Bronchial epithelial cell (primary cell): Measurements from ENCODE around the gene HSDL2. TPM values are rescaled to one million over a fixed set of nuclear protein-coding genes. Genes with fewer than 3 reads are reported as not detected.

Experiments used
- DNase-seq: peaks from one replicate; pipeline ENCODE4 v3.0.0-alpha.2; 2010; ENCODE audit warnings: low read depth
- FAIRE-seq: peaks from 2 replicates; lab custom pipeline; 2011; peaks lifted over from hg19 to GRCh38; lab: Jason Lieb, UNC
- H3K27me3 ChIP-seq: 2 replicates; pipeline ENCODE4 v1.5.1; 2011; ENCODE audit warnings: low read length; ENCODE audit not compliant: control insufficient read depth, insufficient read depth
- H3K36me3 ChIP-seq: 2 replicates; pipeline ENCODE4 v1.5.1; 2011; ENCODE audit warnings: low read length; ENCODE audit not compliant: control insufficient read depth, insufficient read depth
- H3K4me3 ChIP-seq: 2 replicates; pipeline ENCODE4 v1.5.1; 2011; ENCODE audit warnings: mild to moderate bottlenecking, low read depth, low read length, control low read depth
- total RNA-seq: library from RNA; depleted of rRNA; stranded (reverse); fragments of >200 nt; gene quantifications from 2 replicates; pipeline ENCODE4 v1.2.1, GENCODE V29; 2014
- TF ChIP-seq, protein P1 (sequence below): IDR thresholded peaks from 2 replicates; pipeline ENCODE4 v1.5.1; 2011; ENCODE audit warnings: mild to moderate bottlenecking, moderate library complexity, low read length, control low read depth, inconsistent platforms; ENCODE audit not compliant: insufficient read depth, severe bottlenecking

Gene HSDL2
- total RNA-seq, 1 donor from 2014 or later = 21.9 TPM

DNA sequence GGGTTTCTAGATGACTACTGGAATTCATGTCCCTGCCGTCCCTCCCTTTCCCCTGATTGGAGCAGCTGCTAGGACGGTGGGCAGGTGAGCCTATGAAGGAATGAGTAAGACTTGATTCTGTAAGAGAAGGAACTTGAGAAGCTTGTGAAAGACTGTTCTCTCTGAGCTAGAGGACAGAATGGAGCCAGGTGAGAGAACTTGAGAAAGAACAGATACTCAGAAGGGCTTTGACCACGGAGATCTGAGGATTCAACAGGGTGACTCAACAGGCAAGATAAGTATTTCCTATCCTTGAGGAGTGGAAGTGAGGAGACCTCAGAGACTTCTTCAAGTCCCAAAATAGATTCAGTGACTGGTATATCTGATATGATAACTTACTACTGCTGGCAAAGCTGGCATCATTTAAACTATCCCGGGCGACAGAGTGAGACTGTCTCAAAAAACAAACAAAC lies 41.9 kb downstream of the HSDL2 start:
- no peak for FAIRE-seq
- H3K27me3 ChIP-seq = no peaks in the 10 kb centered on the region
- peaks cover 5% of the 10 kb centered on the region for H3K36me3 ChIP-seq
- no peak overlapping the region for H3K4me3 ChIP-seq
- peak; percentile 18 for DNase-seq
- TF ChIP-seq, protein P1, sequence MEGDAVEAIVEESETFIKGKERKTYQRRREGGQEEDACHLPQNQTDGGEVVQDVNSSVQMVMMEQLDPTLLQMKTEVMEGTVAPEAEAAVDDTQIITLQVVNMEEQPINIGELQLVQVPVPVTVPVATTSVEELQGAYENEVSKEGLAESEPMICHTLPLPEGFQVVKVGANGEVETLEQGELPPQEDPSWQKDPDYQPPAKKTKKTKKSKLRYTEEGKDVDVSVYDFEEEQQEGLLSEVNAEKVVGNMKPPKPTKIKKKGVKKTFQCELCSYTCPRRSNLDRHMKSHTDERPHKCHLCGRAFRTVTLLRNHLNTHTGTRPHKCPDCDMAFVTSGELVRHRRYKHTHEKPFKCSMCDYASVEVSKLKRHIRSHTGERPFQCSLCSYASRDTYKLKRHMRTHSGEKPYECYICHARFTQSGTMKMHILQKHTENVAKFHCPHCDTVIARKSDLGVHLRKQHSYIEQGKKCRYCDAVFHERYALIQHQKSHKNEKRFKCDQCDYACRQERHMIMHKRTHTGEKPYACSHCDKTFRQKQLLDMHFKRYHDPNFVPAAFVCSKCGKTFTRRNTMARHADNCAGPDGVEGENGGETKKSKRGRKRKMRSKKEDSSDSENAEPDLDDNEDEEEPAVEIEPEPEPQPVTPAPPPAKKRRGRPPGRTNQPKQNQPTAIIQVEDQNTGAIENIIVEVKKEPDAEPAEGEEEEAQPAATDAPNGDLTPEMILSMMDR = no peak

DNA sequence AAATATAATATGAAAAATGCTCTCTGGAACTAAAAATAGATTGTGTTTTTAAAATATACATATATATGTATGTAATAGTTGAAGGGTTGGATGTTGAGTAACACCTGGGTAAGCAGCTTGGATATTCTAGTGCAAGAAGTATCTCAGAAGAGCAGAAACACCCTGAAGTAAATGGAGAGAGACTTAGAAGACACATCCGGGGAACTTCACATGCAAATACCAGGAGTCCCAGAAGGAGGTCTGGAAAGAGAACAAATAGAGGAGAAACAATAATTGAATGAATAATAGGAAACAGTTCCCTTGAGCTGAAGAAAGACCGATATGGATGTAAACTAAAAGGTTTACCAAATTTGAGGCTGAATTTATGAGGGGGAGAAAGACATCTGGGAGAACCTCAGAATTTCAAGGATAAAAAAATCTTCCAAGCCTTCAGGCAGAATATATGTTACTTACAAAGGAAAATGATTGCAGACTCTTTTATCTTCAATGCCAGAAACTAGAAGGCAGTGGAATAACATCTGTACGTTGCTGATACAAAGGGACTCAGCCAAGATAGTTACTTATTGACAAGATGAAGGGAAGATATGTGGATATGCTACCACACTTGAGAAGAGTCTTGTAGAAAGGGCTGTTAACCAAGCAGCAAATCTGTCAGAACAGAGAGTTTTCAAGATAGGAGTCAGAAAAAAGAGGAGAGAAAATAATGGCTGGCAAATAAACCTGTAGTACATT lies 42.7 kb downstream of the HSDL2 start:
- FAIRE-seq = no peak

DNA sequence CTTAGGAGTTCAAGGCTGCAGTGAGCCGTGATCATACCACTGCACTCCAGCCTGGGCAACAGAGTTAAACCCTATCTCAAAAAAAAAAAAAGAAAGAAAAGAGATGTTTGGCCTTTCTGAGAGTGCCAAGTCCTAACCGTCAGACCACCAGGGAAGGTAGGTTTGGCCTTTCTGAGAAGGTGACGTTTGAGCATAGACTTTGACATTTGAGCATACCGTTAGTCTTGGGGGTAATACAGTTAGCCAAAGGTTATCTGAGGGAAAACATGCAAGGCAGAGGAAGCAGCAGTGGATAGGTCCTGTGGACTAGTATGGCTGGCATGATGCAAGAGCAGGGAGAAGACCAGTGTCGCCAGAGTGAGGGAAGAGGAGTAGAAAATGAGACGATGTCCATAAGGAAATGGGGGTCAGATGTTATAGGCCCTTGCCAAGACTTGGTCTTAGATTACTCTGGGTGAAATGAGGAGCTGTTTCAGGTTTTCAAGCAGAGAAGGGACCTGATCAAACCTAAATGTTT lies 50.2 kb downstream of the HSDL2 start:
- Histone ChIP-seq H3K4me3 (no peak overlapping the region), H3K36me3 (no peaks in the 10 kb centered on the region), H3K27me3 (no peaks in the 10 kb centered on the region)
- DNase-seq = no peak
- FAIRE-seq = no peak
- TF ChIP-seq, protein P1 = no peak

More for the DNA sequence above, 42.7 kb downstream of the HSDL2 start:
- Histone ChIP-seq H3K4me3 (no peak overlapping the region), H3K27me3 (no peaks in the 10 kb centered on the region), H3K36me3 (peaks cover 5% of the 10 kb centered on the region)
- TF ChIP-seq, protein P1 = no peak
- DNase-seq = no peak

DNA sequence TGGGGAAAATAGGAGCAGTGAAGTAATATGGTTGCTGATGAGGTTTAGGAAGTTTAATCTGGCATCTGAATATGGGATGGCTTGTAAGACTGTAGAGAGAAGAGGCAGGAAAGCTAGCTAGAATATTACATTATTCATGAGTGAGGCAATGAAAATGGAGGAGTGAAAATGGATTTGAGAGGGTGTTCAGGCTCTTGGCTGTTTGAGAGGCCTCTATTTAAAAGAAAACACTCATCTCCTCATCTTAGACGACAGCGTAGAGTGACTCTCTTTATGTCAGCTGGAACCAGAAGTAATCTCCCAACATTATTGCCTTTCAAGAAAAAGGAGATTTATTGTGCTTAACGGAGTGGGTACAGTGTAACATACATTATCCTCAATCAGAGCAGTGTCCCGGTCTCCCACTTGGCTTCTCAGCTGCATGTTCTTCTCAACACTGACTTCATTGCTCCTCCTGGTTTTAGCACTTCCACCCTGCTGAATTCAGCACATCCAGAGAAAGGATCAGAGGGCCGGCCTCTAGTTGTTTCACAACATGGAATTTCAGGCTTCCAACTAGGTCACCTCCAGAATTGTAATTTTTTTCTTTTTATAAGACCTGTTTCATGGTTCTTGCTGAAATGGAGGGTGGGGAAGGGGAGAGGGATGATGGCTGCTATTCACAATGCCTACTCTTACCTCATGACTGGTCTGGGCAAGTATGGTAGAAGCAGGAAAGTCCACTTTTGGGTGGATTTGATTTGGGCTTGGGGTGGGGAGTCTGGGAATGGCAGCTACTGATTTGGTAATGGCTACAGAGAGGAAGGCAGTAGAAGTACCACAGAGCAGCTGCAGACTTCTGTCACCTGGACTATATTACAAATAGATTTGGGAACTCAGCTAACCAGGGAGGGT lies 53.8 kb downstream of the HSDL2 start:
- FAIRE-seq = no peak

DNA sequence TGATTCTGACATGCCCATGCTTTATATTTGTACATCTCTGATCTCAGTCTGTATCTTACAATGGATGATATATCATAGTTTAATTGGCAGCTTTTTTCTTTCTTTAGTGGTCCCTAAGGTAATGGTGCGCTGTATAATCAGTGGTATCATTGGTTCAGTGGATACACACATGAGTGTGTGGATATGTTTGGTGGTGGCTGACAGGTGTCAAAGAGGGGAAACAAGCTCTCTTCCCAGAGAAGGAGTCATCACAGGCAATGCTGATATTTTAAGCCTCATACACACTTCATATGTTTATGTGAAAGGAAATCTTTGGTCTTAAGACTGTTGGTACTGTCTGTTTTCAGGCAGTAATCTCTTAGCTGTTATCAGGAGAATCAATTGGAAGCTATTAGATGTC lies 54.6 kb downstream of the HSDL2 start:
- TF ChIP-seq, protein P1 = no peak
- Histone ChIP-seq H3K27me3 (no peaks in the 10 kb centered on the region), H3K4me3 (no peak overlapping the region), H3K36me3 (no peaks in the 10 kb centered on the region)
- DNase-seq (no peak), FAIRE-seq (no peak)

More for the DNA sequence above, 53.8 kb downstream of the HSDL2 start:
- TF ChIP-seq, protein P1 = no peak
- Histone ChIP-seq H3K27me3 (no peaks in the 10 kb centered on the region), H3K36me3 (no peaks in the 10 kb centered on the region), H3K4me3 (no peak overlapping the region)
- DNase-seq = peak; percentile 18
